GM12878 (cell line): ENCODE data around the gene NUDT9. TPM values are rescaled to one million over a fixed set of nuclear protein-coding genes. Genes with fewer than 3 reads are reported as not detected.

Source experiments
- ATAC-seq: fragments of 200-7000 bp; cut with Tn5 transposase; 3 replicates; pipeline ENCODE4 v1.9.1; 2020; ENCODE audit warnings: mild to moderate bottlenecking, moderate library complexity
- BruUV-seq: library from RNA; stranded (reverse); fragments of 400-500 nt; replicated peaks from 2 replicates; lab custom pipeline; 2021; lab: Mats Ljungman, UMichigan
- CTCF ChIA-PET: fragments of 300-600 bp; sonication (Branson Sonifier 250); formaldehyde crosslinking; extraction: SDS; loops from one replicate; lab custom pipeline; 2021; ENCODE audit warnings: inconsistent platforms; lab: Yijun Ruan, JAX
- POLR2A ChIA-PET: fragments of 350-600 bp; formaldehyde crosslinking; extraction: SDS; loops from one replicate; lab custom pipeline; 2021; ENCODE audit warnings: inconsistent platforms; lab: Charles Lee
- RAD21 ChIA-PET: fragments of 300-600 bp; sonication (Branson Sonifier 250); formaldehyde crosslinking; loops from one replicate; lab custom pipeline; 2023; ENCODE audit warnings: antibody characterized with exemption; ENCODE audit not compliant: unreplicated experiment; lab: Charles Lee
- SMC1A ChIA-PET: fragments of 300-600 bp; sonication (Branson Sonifier 250); formaldehyde crosslinking; loops from one replicate; lab custom pipeline; 2023; ENCODE audit not compliant: unreplicated experiment, uncharacterized antibody; lab: Charles Lee
- DNase-seq: peaks from one replicate; pipeline ENCODE4 v3.0.0-alpha.2; 2011; ENCODE audit warnings: low read depth, low spot score
- FAIRE-seq: peaks from 3 replicates; lab custom pipeline; 2011; peaks lifted over from hg19 to GRCh38; lab: Jason Lieb, UNC
- H2AFZ ChIP-seq: 2 replicates; pipeline ENCODE4 v1.6.0; 2011; ENCODE audit warnings: low read depth, low read length, control low read depth; ENCODE audit not compliant: control insufficient read depth
- H3K27ac ChIP-seq: 2 replicates; pipeline ENCODE4 v1.5.1; 2011; ENCODE audit warnings: control low read depth; ENCODE audit not compliant: control insufficient read depth, insufficient read depth
- H3K27me3 ChIP-seq, 2 experiments: replicated peaks in 1 of 2; 2 replicates each; pipeline versions ENCODE4 v1.6.0 to v1.6.1; 2011; ENCODE audit warnings: low read length in 1 of 2; ENCODE audit not compliant: control insufficient read depth in 2 of 2, insufficient read depth in 2 of 2
- H3K36me3 ChIP-seq, 2 experiments: 2 replicates each; pipeline ENCODE4 v1.5.1; 2011; ENCODE audit warnings: low read length in 1 of 2; ENCODE audit not compliant: control insufficient read depth in 2 of 2, insufficient read depth in 2 of 2
- H3K4me1 ChIP-seq: 2 replicates; pipeline ENCODE4 v1.6.1; 2011; ENCODE audit warnings: mild to moderate bottlenecking, low read length, moderate library complexity, mixed read lengths; ENCODE audit not compliant: control insufficient read depth, insufficient read depth
- H3K4me2 ChIP-seq: 2 replicates; pipeline ENCODE4 v1.6.0; 2011; ENCODE audit warnings: control low read depth; ENCODE audit not compliant: control insufficient read depth, insufficient read depth
- H3K4me3 ChIP-seq: fragments of 200-600 bp; sonication (generic); 2 replicates; pipeline ENCODE4 v1.5.1; 2016
- H3K79me2 ChIP-seq: 2 replicates; pipeline ENCODE4 v1.6.0; 2011; ENCODE audit warnings: low read length; ENCODE audit not compliant: control insufficient read depth, insufficient read depth
- H3K9ac ChIP-seq: 2 replicates; pipeline ENCODE4 v1.8.0; 2011; ENCODE audit warnings: low read length, control low read depth, mixed read lengths; ENCODE audit not compliant: control insufficient read depth, insufficient read depth
- H3K9me3 ChIP-seq: replicated peaks from 3 replicates; pipeline ENCODE4 v1.5.1; 2011; ENCODE audit warnings: mild to moderate bottlenecking, low read length; ENCODE audit not compliant: control insufficient read depth, insufficient read depth
- H4K20me1 ChIP-seq: 2 replicates; pipeline ENCODE4 v1.6.0; 2011; ENCODE audit not compliant: control insufficient read depth, insufficient read depth
- ZBTB33 ChIP-seq: fragments of 450-650 bp; IDR thresholded peaks from 2 replicates; pipeline ENCODE4 v1.6.1; 2017; ENCODE audit warnings: mild to moderate bottlenecking
- WGBS: methylation state at CpG from one replicate; pipeline ENCODE4 v1.1.6; 2016; ENCODE audit warnings: low lambda C conversion rate; ENCODE audit not compliant: insufficient replicate concordance, insufficient coverage; ENCODE audit errors: missing lambda C conversion rate; 5-methylcytosine and 5-hydroxymethylcytosine counted together
- in situ Hi-C: fragments of 300-500 bp; cut with MboI; formaldehyde crosslinking; loops from 9 replicates; pipeline ENCODE4 v1.14.3; 2018; ENCODE audit warnings: mixed read lengths
- intact Hi-C: fragments of 100-400 bp; cut with micrococcal nuclease; formaldehyde crosslinking; loops from one replicate; pipeline ENCODE4 v1.14.2; 2022; ENCODE audit not compliant: unreplicated experiment
- polyA plus RNA-seq, 11 experiments: library from polyadenylated mRNA; depleted of rRNA in 4 of 11; unstranded in 6 of 11; stranded (reverse) in 5 of 11; fragments of >200 nt; fragmentation: Nextera tagmentation in 4 of 11; fragmentation: Illumina TruSeq in 1 of 11; extraction: Ambion mirVana in 4 of 11; extraction: Trizol in 1 of 11; gene quantifications; 1 replicate in 1 of 11; 2 replicates in 10 of 11; pipeline versions ENCODE4 v1.2.1 to v1.2.3, GENCODE V29; 2011 to 2016; ENCODE audit warnings: inconsistent platforms in 2 of 11, missing spikeins in 2 of 11, low read depth in 1 of 11
- total RNA-seq, 4 experiments: library from RNA; depleted of rRNA in 3 of 4; stranded (reverse); fragments of >200 nt in 3 of 4; fragmentation: Illumina TruSeq in 1 of 4; extraction: Trizol in 1 of 4; gene quantifications; 2 replicates each; pipeline versions ENCODE4 v1.2.1 to v1.2.3, GENCODE V29; 2013 to 2021

NUDT9 gene
- total and polyA plus RNA-seq, 10 of the 15 experiments (the other 5 are each of a cell fraction or from before 2014, with no cell fraction given), result 8.4 to 28.3 (median 14.6) TPM

GRCh38 chr4:87476934-87477333 lies 54.6 kb downstream of the NUDT9 start (continued):
- TF ChIP-seq ZBTB33, result no peak
- TF ChIP-seq, all 136 proteins: peak for 0

GRCh38 chr4:87478732-87479250 lies 56.4 kb downstream of the NUDT9 start:
- no TSS peak for BruUV-seq
- no peaks in the 10 kb centered on the region for H3K9me3 ChIP-seq
- SMC1A ChIA-PET, result no interaction called here
- H3K27me3 ChIP-seq, result no peaks in the 10 kb centered on the region
- RAD21 ChIA-PET, result no interaction called here
- H2AFZ ChIP-seq, result no peak overlapping the region
- no peak overlapping the region for H3K4me3 ChIP-seq
- no peaks in the 10 kb centered on the region for H3K4me1 ChIP-seq
- in situ Hi-C loops (no loop called here), intact Hi-C loops (no loop called here)
- TF ChIP-seq ZBTB33, result no peak
- H3K9ac ChIP-seq, result no peak overlapping the region
- POLR2A ChIA-PET, result interaction anchor here (0.7 kb wide), 1 partner anchor 20 kb away, joined by 4 read pairs; no protein-coding TSS in a partner anchor
- H4K20me1 ChIP-seq, result no peaks in the 10 kb centered on the region
- H3K36me3 ChIP-seq, result no peaks in the 10 kb centered on the region
- H3K4me2 ChIP-seq, result no peak overlapping the region
- WGBS, result 47% methylated on average over 1 of the region's 1 CpG
- no peak for DNase-seq
- CTCF ChIA-PET, result no interaction called here
- no peak for FAIRE-seq
- ATAC-seq, result no peak
- no peaks in the 10 kb centered on the region for H3K79me2 ChIP-seq
- no peak overlapping the region for H3K27ac ChIP-seq
